ENCODE results near the gene MTSS2.
"Not testable (repeated sequence)": the region's sequence is repeated elsewhere in the genome, so short reads cannot be mapped to it uniquely, and the experiment has no call there.

The MTSS2 gene

GRCh38 chr16:70674221-70675014, 11.4 kb downstream of the MTSS2 start:
- no peak for DNase-seq (ENCODE audit: low read depth in 2 of 2)

GRCh38 chr16:70670938-70671337, 14.9 kb downstream of the MTSS2 start:
- not testable (repeated sequence) for DNase-seq (ENCODE audit: low read depth in 2 of 2)

GRCh38 chr16:70670175-70670574, 15.7 kb downstream of the MTSS2 start:
- no peak for DNase-seq (ENCODE audit: low read depth in 2 of 2)

- no peak for DNase-seq (ENCODE audit: low read depth in 2 of 2)
These were observed 19.8 kb downstream of the MTSS2 start for GRCh38 chr16:70665806-70666735.

GRCh38 chr16:70665113-70665694, 20.6 kb downstream of the MTSS2 start:
- no peak for DNase-seq (ENCODE audit: low read depth in 2 of 2)

GRCh38 chr16:70664325-70665112, 21.3 kb downstream of the MTSS2 start:
- DNase-seq (ENCODE audit: low read depth in 2 of 2) = no peak

GRCh38 chr16:70663524-70664324, 22.1 kb downstream of the MTSS2 start:
- no peak for DNase-seq (ENCODE audit: low read depth in 2 of 2)

- no peak for DNase-seq (ENCODE audit: low read depth in 2 of 2)
These were observed 22.8 kb downstream of the MTSS2 start for GRCh38 chr16:70662991-70663523.

- no peak for DNase-seq (ENCODE audit: low read depth in 2 of 2)
These were observed 23.8 kb downstream of the MTSS2 start for GRCh38 chr16:70661918-70662641.

- no peak for DNase-seq (ENCODE audit: low read depth in 2 of 2)
These were observed 24.3 kb downstream of the MTSS2 start for GRCh38 chr16:70661534-70661917.

- DNase-seq (ENCODE audit: low read depth in 2 of 2) = no peak
These were observed 25.0 kb downstream of the MTSS2 start for GRCh38 chr16:70660672-70661350.

GRCh38 chr16:70659953-70660671, 25.7 kb downstream of the MTSS2 start:
- no peak for DNase-seq (ENCODE audit: low read depth in 2 of 2)

GRCh38 chr16:70659546-70659945, 26.3 kb downstream of the MTSS2 start:
- no peak for DNase-seq (ENCODE audit: low read depth in 2 of 2)

GRCh38 chr16:70658921-70659320, 26.9 kb downstream of the MTSS2 start:
- no peak for DNase-seq (ENCODE audit: low read depth in 2 of 2)

GRCh38 chr16:70657956-70658355, 27.9 kb downstream of the MTSS2 start:
- DNase-seq (ENCODE audit: low read depth in 2 of 2) = no peak

GRCh38 chr16:70656712-70657263, 29.1 kb downstream of the MTSS2 start:
- DNase-seq (ENCODE audit: low read depth in 2 of 2) = no peak

GRCh38 chr16:70656065-70656711, 29.7 kb downstream of the MTSS2 start:
- no peak for DNase-seq (ENCODE audit: low read depth in 2 of 2)

Measured in stimulated activated CD4-positive, alpha-beta T cell treated with anti-CD3 and anti-CD28 coated beads, Interleukin-15, amount 100 ng/mL, for 48 hours (primary cell).